ENCODE data around the gene ID1. TPM values are rescaled to one million over a fixed set of nuclear protein-coding genes. Genes with fewer than 3 reads are reported as not detected.
A peak's percentile ranks its signal among the peaks of the same experiment; 100 is the strongest.

The ID1 gene
- total RNA-seq, 1 experiment from 2014 or later: 360 TPM

DNA sequence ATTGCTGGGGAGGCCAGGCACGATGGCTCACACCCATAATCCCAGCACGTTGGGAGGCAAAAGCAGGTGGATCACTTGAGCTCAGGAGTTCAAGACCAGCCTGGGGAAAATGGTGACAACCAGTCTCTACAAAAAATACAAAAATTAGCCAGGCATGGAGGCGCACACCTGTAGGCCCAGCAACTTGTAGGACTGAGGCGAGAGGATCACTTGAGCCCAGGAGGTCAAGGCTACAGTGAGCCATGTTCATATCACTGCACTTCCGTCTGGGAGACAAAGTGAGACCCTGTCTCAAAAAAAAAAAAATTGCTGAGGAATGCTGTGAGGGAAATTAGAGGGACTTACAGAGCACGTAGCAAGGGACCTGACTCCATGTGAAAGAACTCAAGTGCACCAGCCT is 40.8 kb upstream of the ID1 start:
- Histone ChIP-seq H3T11ph (ENCODE audit: low read length) (no peak overlapping the region), H3K56ac (ENCODE audit: insufficient read length, low read depth, low read length) (no peak overlapping the region), H3K4me2 (ENCODE audit: insufficient read depth, insufficient read length, low read length) (no peak overlapping the region), H3K27ac (ENCODE audit: insufficient read length, low read depth, low read length) (no peak overlapping the region), H3K4ac (ENCODE audit: low read depth, low read length) (no peak overlapping the region), H3K14ac (ENCODE audit: insufficient read depth, low read length) (no peak overlapping the region), H2BK5ac (ENCODE audit: insufficient read length, low read length) (no peak overlapping the region), H2AFZ (ENCODE audit: low read length) (no peak overlapping the region), H3K9me3 (ENCODE audit: control insufficient read depth, low read depth, low read length) (no peaks in the 10 kb centered on the region), H2AK5ac (ENCODE audit: insufficient read length, low read length) (no peak overlapping the region), H3K4me1 (ENCODE audit: insufficient read depth, low read length) (no peaks in the 10 kb centered on the region; the same call in 1 of the 2 replicates), H3K18ac (ENCODE audit: insufficient read length, low read depth, low read length) (no peak overlapping the region), H3K9ac (ENCODE audit: extremely low read depth, insufficient read length, low read length) (no peak overlapping the region), H3K23me2 (ENCODE audit: insufficient read length, low read depth, low read length, poor library complexity, severe bottlenecking) (no peaks in the 10 kb centered on the region), H3K23ac (ENCODE audit: insufficient read length, low read depth, low read length) (no peak overlapping the region), H3K79me2 (ENCODE audit: insufficient read depth, low read length) (no peaks in the 10 kb centered on the region), H2BK120ac (ENCODE audit: low read depth, low read length, poor library complexity, severe bottlenecking) (no peak overlapping the region), H3K79me1 (ENCODE audit: insufficient read depth, low read depth, low read length, poor library complexity, severe bottlenecking) (no peaks in the 10 kb centered on the region), H4K20me1 (ENCODE audit: control insufficient read depth, insufficient read depth, insufficient read length) (no peaks in the 10 kb centered on the region), H2BK20ac (ENCODE audit: low read depth, low read length, poor library complexity, severe bottlenecking) (no peak overlapping the region), H2BK12ac (ENCODE audit: insufficient read length, low read depth, low read length) (no peak overlapping the region), H3K27me3 (ENCODE audit: insufficient read depth, low read length) (no peaks in the 10 kb centered on the region), H4K91ac (ENCODE audit: insufficient read length, low read depth, low read length) (no peak overlapping the region), H4K8ac (replicated peaks; ENCODE audit: insufficient read length, low read depth, low read length) (no peak overlapping the region), H4K5ac (ENCODE audit: insufficient read length, low read depth, low read length) (no peak overlapping the region), H2BK15ac (ENCODE audit: low read depth, low read length) (no peak overlapping the region)
- H3K27me3 Mint-ChIP-seq (ENCODE audit: low read depth): no peaks in the 10 kb centered on the region
- no peak for DNase-seq
- TF ChIP-seq, protein P1, sequence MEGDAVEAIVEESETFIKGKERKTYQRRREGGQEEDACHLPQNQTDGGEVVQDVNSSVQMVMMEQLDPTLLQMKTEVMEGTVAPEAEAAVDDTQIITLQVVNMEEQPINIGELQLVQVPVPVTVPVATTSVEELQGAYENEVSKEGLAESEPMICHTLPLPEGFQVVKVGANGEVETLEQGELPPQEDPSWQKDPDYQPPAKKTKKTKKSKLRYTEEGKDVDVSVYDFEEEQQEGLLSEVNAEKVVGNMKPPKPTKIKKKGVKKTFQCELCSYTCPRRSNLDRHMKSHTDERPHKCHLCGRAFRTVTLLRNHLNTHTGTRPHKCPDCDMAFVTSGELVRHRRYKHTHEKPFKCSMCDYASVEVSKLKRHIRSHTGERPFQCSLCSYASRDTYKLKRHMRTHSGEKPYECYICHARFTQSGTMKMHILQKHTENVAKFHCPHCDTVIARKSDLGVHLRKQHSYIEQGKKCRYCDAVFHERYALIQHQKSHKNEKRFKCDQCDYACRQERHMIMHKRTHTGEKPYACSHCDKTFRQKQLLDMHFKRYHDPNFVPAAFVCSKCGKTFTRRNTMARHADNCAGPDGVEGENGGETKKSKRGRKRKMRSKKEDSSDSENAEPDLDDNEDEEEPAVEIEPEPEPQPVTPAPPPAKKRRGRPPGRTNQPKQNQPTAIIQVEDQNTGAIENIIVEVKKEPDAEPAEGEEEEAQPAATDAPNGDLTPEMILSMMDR (conservative IDR thresholded peaks at IDR 0.05): no peak
- H3K9me3 Mint-ChIP-seq: no peaks in the 10 kb centered on the region
- no CpG with 5 or more reads among the region's 6 CpGs for WGBS (ENCODE audit: extremely low coverage, insufficient read length, low lambda C conversion rate)
- H3K4me1 Mint-ChIP-seq: peaks cover 36 to 51% of the 10 kb centered on the region in 2 experiments
- H3K4me3 Mint-ChIP-seq: no peak overlapping the region
- H3K27ac Mint-ChIP-seq: peak overlapping the region in 2 of 3 experiments; percentile 47 to 73; a peak in 2 of 7 replicates
- H3K36me3 Mint-ChIP-seq (ENCODE audit: insufficient read depth in 1 of 3, low read depth in 3 of 3): peaks cover 33 to 89% (median 39%) of the 10 kb centered on the region in 3 experiments
